ENCODE data around the gene MON1A.
A peak's percentile ranks its signal among the peaks of the same experiment; 100 is the strongest.
"Not testable (repeated sequence)": the region's sequence is repeated elsewhere in the genome, so short reads cannot be mapped to it uniquely, and the experiment has no call there.

Gene MON1A, protein sequence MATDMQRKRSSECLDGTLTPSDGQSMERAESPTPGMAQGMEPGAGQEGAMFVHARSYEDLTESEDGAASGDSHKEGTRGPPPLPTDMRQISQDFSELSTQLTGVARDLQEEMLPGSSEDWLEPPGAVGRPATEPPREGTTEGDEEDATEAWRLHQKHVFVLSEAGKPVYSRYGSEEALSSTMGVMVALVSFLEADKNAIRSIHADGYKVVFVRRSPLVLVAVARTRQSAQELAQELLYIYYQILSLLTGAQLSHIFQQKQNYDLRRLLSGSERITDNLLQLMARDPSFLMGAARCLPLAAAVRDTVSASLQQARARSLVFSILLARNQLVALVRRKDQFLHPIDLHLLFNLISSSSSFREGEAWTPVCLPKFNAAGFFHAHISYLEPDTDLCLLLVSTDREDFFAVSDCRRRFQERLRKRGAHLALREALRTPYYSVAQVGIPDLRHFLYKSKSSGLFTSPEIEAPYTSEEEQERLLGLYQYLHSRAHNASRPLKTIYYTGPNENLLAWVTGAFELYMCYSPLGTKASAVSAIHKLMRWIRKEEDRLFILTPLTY

GRCh38 chr3:49929291-49930167, at the start of gene MON1A:
Gene MON1A (minus strand): TSS chr3:49929811. CDS start chr3:49913346, 16,465 bp downstream.
- DNase-seq: peak; percentile 96

GRCh38 chr3:49976942-49977341, 47.3 kb upstream of the MON1A start:
- no peak for DNase-seq

- DNase-seq: no peak
These were observed 43.0 kb upstream of the MON1A start for GRCh38 chr3:49972656-49973055.

DNA sequence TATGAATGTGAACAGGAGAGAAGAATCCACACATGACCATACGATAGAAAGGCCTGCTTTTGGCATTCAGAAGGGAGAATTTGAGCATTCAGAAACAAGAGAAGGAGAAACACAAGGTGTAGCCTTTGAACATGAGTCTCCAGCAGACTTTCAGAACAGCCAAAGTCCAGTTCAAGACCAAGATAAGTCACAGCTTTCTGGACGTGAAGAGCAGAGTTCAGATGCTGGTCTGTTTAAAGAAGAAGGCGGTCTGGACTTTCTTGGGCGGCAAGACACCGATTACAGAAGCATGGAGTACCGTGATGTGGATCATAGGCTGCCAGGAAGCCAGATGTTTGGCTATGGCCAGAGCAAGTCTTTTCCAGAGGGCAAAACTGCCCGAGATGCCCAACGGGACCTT, 38.7 kb upstream of the MON1A start:
- DNase-seq: no peak

GRCh38 chr3:49967291-49967690, 37.7 kb upstream of the MON1A start:
- no peak for DNase-seq

DNA sequence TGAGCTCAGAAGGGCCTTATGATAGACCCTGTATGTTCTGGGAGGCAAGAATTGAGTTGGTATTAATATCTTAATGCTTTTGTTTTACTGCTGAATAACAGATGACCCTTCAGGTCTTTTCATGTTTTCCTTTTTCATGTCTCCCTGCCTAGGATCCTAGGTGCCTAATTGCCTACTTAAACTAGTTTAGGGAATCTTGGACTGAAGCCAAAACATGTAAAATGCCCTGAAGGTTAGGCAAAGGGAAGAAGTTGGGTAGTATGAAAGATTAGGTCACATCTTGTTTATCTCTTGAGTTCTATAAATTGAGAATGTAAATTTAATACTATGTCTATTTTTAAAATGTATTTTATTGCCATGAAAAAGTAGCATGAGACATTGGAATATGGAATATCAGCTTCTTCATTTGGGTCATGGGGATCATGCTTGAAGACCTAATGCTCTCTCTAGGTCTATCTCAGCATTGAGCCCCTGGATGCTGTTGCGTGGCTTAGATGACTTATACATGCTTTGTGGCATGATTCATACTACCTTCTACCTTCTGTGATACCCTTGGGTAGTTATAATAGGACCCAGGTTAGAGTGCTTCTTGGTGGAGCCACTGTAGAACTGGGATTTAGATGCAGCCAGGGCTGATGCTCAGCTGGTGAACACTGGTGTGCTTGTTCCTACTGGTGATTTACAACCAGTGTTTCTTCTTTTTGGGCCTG, 36.8 kb upstream of the MON1A start:
- DNase-seq: no peak

DNA sequence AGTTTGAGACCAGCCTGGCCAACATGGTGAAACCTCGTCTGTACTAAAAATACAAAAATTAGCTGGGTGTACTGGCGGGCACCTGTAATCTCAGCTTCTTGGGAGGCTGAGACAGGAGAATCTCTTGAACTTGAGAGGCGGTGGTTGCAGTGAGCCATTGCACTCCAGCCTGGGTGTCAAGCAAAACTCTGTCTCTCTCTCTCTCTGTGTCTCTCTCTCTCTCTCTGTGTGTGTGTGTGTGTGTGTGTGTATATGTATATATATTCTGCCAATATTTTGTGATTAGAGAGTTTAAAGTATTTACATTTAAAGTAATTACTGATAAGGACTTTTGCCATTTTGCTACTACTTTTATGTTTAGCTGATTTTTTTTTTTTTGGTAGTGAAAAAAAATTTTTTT, 26.0 kb upstream of the MON1A start:
- no peak for DNase-seq

GRCh38 chr3:49952924-49953323, 23.3 kb upstream of the MON1A start:
- DNase-seq: no peak

DNA sequence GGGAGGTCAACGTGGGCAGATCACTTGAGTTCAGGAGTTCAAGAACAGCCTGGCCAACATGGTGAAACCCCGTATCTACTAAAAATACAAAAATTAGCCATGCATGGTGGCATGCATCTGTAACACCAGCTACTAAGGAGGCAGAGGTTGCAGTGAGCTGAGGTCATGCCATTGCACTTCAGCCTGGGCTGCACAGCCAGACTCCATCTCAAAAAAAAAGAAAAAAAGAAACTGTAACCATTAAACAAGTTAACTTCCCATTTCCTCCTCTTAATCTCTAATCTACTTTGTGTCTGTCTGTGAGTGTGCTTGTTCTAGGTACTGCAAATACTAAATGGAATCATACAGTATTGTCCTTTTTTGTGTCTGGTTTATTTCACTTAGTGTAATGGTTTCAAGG, 13.0 kb upstream of the MON1A start:
- DNase-seq: no peak

GRCh38 chr3:49940667-49941249, 11.1 kb upstream of the MON1A start:
- no peak for DNase-seq

GRCh38 chr3:49939858-49940666, 10.5 kb upstream of the MON1A start, which contains the start of gene RBM6:
Gene RBM6 (plus strand): TSS chr3:49940150. CDS start chr3:49962642, 22,492 bp downstream.
- DNase-seq: peak; percentile 95

- DNase-seq: no peak
These were observed 7.5 kb upstream of the MON1A start for GRCh38 chr3:49937090-49937489.

DNA sequence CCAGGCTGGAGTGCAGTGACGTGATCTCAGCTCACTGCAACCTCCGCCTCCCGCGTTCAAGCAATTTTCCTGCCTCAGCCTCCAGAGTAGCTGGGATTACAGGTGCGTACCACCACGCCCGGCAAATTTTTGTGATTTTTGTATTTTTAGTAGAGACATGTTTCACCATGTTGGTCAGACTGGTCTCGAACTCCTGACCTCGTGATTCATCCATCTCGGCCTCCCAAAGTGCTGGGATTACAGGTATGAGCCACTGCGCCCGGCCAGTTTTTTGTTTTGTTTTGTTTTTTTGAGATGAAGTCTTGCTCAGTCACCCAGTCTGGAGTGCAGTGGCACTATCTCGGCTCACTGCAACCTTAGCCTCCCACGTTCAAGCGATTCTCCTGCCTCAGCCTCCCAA, 2.7 kb upstream of the MON1A start:
- not testable (repeated sequence) for DNase-seq

- DNase-seq: no peak
These were observed 1.3 kb upstream of the MON1A start for GRCh38 chr3:49930922-49931321.

DNA sequence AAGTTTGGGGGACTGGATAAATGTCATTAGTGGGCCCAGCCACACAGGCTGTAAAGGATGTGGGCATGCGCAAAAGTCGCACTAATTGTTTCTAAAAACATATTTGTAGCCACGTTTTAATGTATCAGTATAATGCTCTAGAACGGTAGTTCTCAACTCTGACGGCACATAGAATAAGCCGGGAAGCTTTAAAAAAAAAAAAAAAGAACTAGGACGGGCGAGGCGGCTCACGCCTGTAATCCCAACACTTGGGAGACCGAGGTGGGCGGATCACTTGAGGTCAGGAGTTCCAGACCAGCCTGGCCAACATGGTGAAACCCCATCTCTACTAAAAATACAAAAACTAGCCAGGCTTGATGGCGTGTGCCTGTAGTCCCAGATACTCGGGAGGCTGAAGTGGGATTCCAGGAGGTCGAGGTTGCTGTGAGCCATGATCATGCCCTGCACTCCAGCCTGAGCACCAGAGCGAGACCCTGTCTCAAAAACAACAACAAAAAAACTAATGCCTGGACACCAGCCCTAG, 618 bp upstream of the MON1A start:
- DNase-seq: no peak

DNA sequence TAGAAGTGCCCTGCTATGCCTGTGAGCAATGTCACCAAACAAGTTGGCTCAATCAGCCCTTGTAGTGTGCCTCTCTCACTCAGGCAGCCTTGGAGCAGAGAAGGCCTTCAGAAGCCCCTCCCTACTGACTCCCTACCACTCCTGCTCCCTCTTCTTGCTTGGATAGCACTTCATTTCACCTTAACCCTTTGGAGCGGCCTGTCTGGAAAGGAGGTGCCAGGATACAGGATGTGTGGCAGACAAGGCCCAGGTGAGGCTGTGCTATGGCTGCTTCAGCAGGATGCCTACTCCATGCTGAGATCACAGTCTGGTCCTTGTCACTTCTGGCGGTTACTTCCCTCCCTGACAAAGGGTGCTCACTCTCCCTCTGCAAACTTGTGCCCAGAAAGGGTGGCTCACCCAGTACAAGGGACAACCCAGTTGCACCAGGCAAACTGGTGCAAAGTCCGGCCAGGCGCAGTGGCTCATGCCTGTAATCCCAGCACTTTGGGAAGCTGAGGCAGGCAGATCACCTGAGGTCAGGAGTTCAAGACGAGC, 1.1 kb downstream of the MON1A start:
- no peak for DNase-seq

DNA sequence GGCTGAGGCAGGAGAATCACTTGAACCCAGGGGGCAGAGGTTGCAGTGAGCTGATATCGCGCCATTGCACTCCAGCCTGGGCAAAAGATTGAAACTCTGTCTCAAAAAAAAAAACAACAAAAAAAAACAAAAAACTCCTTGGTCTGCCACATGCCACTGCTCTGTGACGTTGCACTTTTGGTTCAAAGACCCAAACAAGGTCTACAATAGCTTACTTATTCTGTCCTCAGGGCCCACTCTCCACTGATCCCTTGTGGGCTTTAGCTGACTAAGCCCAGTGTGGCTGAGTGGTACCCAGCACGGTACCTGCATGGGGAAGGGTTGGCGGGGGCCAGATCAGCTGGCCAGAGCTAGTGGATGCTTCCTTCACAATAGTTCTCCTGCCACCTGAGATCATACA, 1.8 kb downstream of the MON1A start:
- no peak for DNase-seq

DNA sequence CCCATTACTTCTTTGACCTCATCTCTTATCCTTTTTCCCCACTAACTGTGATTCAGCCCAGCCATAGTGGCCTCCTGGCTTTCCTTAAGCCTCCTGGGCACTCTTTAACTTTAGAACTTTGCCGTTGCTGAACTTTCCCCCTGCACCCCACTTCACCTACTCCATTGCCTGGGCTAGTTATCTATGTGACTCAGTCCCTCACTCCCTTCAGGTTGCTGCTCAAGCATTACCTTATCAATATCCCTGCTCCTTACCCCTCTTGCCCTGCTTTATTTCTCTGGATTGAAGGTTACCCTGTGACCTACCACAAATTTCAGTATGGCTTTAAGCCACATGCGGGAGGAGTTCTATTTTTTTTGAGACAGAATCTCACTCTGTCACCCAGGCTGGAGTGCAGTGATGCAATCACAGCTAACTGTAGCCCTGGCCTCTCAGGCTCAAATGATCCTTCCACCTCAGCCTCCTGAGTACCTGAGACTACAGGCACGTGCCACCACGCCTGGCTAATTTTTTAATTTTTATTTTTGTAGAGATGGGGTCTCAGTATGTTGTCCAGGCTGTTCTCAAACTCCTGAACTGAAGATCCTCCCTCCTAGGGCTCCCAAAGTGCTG, 3.4 kb downstream of the MON1A start:
- no peak for DNase-seq

GRCh38 chr3:49925485-49925884, 4.1 kb downstream of the MON1A start:
- no peak for DNase-seq

DNA sequence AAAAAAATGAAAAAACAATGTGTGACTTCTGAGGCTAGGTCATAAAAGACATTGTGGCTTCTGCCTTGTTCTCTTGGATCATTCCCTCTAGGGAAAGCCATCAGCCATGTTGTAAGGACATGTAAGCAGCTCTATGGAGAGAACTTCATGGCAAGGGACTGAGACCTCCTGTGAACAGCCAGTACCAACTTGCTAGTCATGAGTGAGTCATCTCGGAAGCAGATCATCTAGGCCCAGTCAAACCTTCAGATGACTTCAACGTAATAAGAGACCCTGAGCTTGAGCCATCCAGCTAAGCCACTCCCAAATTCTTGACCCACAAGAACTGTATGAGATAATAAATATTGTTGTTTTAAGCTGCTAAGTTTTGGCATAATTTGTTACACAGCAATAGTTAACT, 4.9 kb downstream of the MON1A start:
- DNase-seq: no peak

Data from right forelimb (tissue), 1 donor.